Thyroid gland (tissue), 4 donors: ENCODE results near the gene TMC8. TPM values are rescaled to one million over a fixed set of nuclear protein-coding genes. Genes with fewer than 3 reads are reported as not detected.

Source experiments
- DNase-seq, 2 donors: peaks; one replicate each; pipeline ENCODE4 v3.0.0-alpha.2; 2019
- H3K27ac ChIP-seq, 3 donors: fragments of 200-600 bp; sonication (generic); 1 replicate in 2 of 3; 2 replicates in 1 of 3; pipeline ENCODE4 v1.5.1; 2016 to 2019; ENCODE audit warnings: mild to moderate bottlenecking in 1 of 3, moderate library complexity in 1 of 3
- H3K27me3 ChIP-seq: fragments of 200-600 bp; sonication (generic); one replicate; pipeline ENCODE4 v1.5.1; 2019
- H3K36me3 ChIP-seq, 2 donors: fragments of 200-600 bp; sonication (generic); one replicate each; pipeline ENCODE4 v1.5.1; 2016 to 2019
- H3K4me1 ChIP-seq, 2 donors: fragments of 200-600 bp; sonication (generic); one replicate each; pipeline ENCODE4 v1.5.1; 2017 to 2019
- H3K4me3 ChIP-seq, 3 donors: fragments of 200-600 bp; sonication (generic); replicated peaks in 1 of 3; 1 replicate in 2 of 3; 2 replicates in 1 of 3; pipeline ENCODE4 v1.5.1; 2016; ENCODE audit warnings: mild to moderate bottlenecking in 1 of 3
- H3K9me3 ChIP-seq: fragments of 200-600 bp; sonication (generic); one replicate; pipeline ENCODE4 v1.5.1; 2017
- CTCF ChIP-seq, 6 experiments: fragments of 200-600 bp in 3 of 6; fragments of 450-650 bp in 3 of 6; sonication (generic) in 3 of 6; IDR thresholded peaks; one replicate each; pipeline ENCODE4 v1.5.1; 2016 to 2019; ENCODE audit warnings: antibody characterized with exemption in 6 of 6, mild to moderate bottlenecking in 2 of 6, inconsistent platforms in 1 of 6, moderate library complexity in 1 of 6
- POLR2A ChIP-seq, 2 donors: fragments of 450-650 bp; IDR thresholded peaks; one replicate each; pipeline ENCODE4 v1.6.1; 2017; ENCODE audit warnings: antibody characterized with exemption in 2 of 2, mild to moderate bottlenecking in 2 of 2, moderate library complexity in 1 of 2
- WGBS, 2 donors: methylation state at CpG; one replicate each; pipeline ENCODE4 v1.1.5; 2017; 5-methylcytosine and 5-hydroxymethylcytosine counted together
- intact Hi-C: fragments of 100-400 bp; cut with DNase I; formaldehyde crosslinking; loops from one replicate; pipeline ENCODE4 v1.15.1; 2023
- total RNA-seq, 4 donors: library from RNA; depleted of rRNA; stranded (reverse); fragments of >200 nt; gene quantifications; one replicate each; pipeline ENCODE4 v1.2.3, GENCODE V29; 2016

Gene TMC8
- total RNA-seq, 4 donors from 2014 or later = 1.4 to 4.7 (median 1.9) TPM

DNA sequence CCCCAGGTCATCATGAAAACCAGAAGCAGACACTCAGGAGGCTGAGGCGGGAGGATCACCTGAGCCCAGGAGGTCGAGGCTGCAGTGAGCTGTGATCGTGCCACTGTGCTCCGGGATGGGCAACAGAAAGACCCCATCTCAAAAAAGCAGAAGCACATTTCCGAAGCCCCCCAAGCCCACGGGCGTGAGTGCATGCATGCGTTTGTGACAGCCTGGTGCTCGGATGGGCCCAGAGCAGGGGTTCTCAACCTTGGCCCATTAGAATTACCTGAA is 21.1 kb upstream of the TMC8 start:
- H3K9me3 ChIP-seq = no peaks in the 10 kb centered on the region
- peaks cover 4 to 15% of the 10 kb centered on the region in 2 donors for H3K4me1 ChIP-seq
- no peak overlapping the region for H3K4me3 ChIP-seq
- no peak for DNase-seq
- no peak for TF ChIP-seq POLR2A (IDR thresholded peaks at IDR 0.05)
- TF ChIP-seq CTCF (IDR thresholded peaks at IDR 0.05) = no peak
- WGBS, 2 donors = 82 to 93% methylated on average over 9 of the region's 9 CpGs
- H3K27me3 ChIP-seq = no peaks in the 10 kb centered on the region
- intact Hi-C loops = no loop called here
- H3K36me3 ChIP-seq = peaks cover 4% of the 10 kb centered on the region in 2 donors
- H3K27ac ChIP-seq = no peak overlapping the region

DNA sequence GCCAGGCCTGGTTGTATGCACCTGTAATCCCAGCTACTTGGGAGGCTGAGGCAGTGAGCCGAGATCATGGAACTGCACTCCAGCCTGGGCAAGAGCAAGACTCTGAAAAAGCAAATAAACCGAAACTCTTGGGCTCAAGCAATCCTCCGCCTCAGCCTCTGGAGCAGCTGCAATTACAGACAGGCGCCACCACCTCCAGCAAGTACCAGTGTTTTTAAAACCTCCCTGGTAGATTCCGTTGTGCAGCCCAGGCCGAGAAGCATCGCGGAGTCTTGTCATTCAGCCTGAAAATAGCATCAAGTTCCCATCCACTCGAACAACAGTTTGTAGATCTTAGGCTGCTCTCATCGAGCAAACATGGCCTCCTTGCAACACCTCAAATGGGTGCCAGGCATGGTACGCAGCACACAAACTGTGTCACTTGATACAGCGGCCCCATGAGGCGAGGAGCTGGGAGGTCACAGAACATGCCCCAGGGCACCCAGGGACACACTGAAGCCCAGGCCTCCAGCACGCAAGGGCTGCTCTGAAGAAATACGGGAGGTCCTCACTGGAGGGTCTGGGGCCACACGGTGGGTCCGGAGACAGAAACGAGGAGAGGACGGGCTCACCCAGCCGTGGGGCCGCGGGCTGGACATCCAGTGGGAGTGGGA is 20.1 kb upstream of the TMC8 start:
- no peak for DNase-seq
- intact Hi-C loops = loop anchor here (2.0 to 5.0 kb wide), 2 partner anchors 140 to 312 kb away; no protein-coding TSS in a partner anchor
- TF ChIP-seq POLR2A (IDR thresholded peaks at IDR 0.05) = no peak
- TF ChIP-seq CTCF (IDR thresholded peaks at IDR 0.05) = no peak
- Histone ChIP-seq H3K4me1 (peaks cover 4 to 15% of the 10 kb centered on the region in 2 donors), H3K9me3 (no peaks in the 10 kb centered on the region), H3K27me3 (no peaks in the 10 kb centered on the region), H3K4me3 (no peak overlapping the region), H3K27ac (no peak overlapping the region), H3K36me3 (no peaks in the 10 kb centered on the region)
- 64 to 82% methylated on average over 17 to 22 of the region's 22 CpGs for WGBS, 2 donors

DNA sequence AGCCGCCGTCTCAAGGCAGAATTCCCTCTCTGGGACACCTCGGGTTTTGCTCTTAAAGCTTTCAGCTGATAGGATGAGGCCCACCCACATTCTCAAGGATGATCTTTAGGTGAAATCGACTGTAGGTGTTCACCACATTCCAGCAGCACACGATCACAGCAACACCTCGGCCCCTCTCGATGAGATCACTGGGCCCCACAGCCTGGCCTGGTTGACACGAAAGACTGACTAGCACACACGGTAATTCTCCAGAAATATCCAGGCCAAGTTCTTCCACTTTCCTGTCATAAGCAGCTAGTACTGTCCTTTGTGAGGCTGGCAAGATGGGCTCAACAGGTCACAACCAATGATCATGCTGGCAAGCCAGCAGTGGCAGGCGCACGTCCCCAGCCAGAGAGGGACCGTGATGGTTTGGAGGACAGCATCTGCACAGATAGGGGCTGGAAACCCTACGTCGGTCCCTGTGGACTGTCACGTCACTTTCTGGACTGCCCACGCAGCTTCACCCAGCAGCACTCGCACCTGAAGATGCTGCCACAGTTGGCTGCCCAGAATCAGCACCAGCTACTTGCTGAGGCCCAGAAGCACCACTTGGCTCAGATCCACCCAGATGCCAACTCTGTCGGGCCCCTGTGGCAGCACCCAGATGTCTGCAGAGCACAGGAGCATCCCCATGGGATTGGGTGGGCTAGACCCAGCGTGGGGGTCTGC is 19.4 kb upstream of the TMC8 start:
- intact Hi-C loops = loop anchor here (2.0 to 5.0 kb wide), 2 partner anchors 140 to 311 kb away; no protein-coding TSS in a partner anchor
- H3K4me1 ChIP-seq = peaks cover 4 to 15% of the 10 kb centered on the region in 2 donors
- no peak for DNase-seq
- 83 to 86% methylated on average over 13 to 18 of the region's 19 CpGs for WGBS, 2 donors
- TF ChIP-seq CTCF (IDR thresholded peaks at IDR 0.05) = no peak
- TF ChIP-seq POLR2A (IDR thresholded peaks at IDR 0.05) = no peak
- H3K27ac ChIP-seq = no peak overlapping the region
- H3K9me3 ChIP-seq = no peaks in the 10 kb centered on the region
- H3K36me3 ChIP-seq = no peaks in the 10 kb centered on the region
- no peak overlapping the region for H3K4me3 ChIP-seq
- H3K27me3 ChIP-seq = no peaks in the 10 kb centered on the region

GRCh38 chr17:78111727-78112517 is 18.6 kb upstream of the TMC8 start:
- WGBS, 2 donors = 81 to 94% methylated on average over 6 to 12 of the region's 28 CpGs
- TF ChIP-seq POLR2A (IDR thresholded peaks at IDR 0.05) (no peak), CTCF (IDR thresholded peaks at IDR 0.05) (no peak)
- no peak for DNase-seq
- Histone ChIP-seq H3K4me1 (peaks cover 4 to 16% of the 10 kb centered on the region in 2 donors), H3K27me3 (no peaks in the 10 kb centered on the region), H3K4me3 (no peak overlapping the region), H3K9me3 (no peaks in the 10 kb centered on the region), H3K27ac (no peak overlapping the region), H3K36me3 (no peaks in the 10 kb centered on the region)
- intact Hi-C loops = loop anchor here (2.0 to 5.0 kb wide), 3 partner anchors 63 to 310 kb away; no protein-coding TSS in a partner anchor
